H1 (cell line): ENCODE measurements around the gene HS6ST3. TPM values are rescaled to one million over a fixed set of nuclear protein-coding genes. Genes with fewer than 3 reads are reported as not detected.

ENCODE experiments used
- CTCF ChIA-PET: fragments of 300-600 bp; sonication (Branson Sonifier 250); formaldehyde crosslinking; loops from one replicate; lab custom pipeline; 2021; ENCODE audit not compliant: partially characterized antibody; lab: Charles Lee
- POLR2A ChIA-PET: fragments of 300-600 bp; sonication (Branson Sonifier 250); formaldehyde crosslinking; loops from one replicate; lab custom pipeline; 2021; ENCODE audit warnings: inconsistent platforms; ENCODE audit not compliant: partially characterized antibody; lab: Charles Lee
- DNase-seq, 2 experiments: peaks; one replicate each; pipeline versions ENCODE4 v3.0.0 to v3.0.0-alpha.2; 2010 to 2022; ENCODE audit warnings: low spot score in 2 of 2, low read depth in 1 of 2, mixed read lengths in 1 of 2
- FAIRE-seq: peaks from 2 replicates; lab custom pipeline; 2011; peaks lifted over from hg19 to GRCh38; lab: Jason Lieb, UNC
- H2AFZ ChIP-seq: 2 replicates; pipeline ENCODE4 v1.8.1; 2012; ENCODE audit warnings: low read length, inconsistent platforms
- H2AK5ac ChIP-seq: 2 replicates; pipeline ENCODE4 v1.6.1; 2013; ENCODE audit warnings: low read depth, low read length
- H2BK120ac ChIP-seq: replicated peaks from 2 replicates; pipeline ENCODE3; 2013; ENCODE audit warnings: low read depth, low read length, inconsistent platforms
- H2BK12ac ChIP-seq: 2 replicates; pipeline ENCODE4 v1.6.1; 2013; ENCODE audit warnings: low read depth, low read length
- H2BK15ac ChIP-seq: 2 replicates; pipeline ENCODE4 v1.6.1; 2013; ENCODE audit warnings: low read length
- H2BK20ac ChIP-seq: 2 replicates; pipeline ENCODE4 v1.6.1; 2013; ENCODE audit warnings: low read length
- H2BK5ac ChIP-seq: 2 replicates; pipeline ENCODE4 v1.6.1; 2013; ENCODE audit warnings: low read depth, low read length
- H3K14ac ChIP-seq: 2 replicates; pipeline ENCODE4 v1.6.1; 2013; ENCODE audit warnings: inconsistent platforms; ENCODE audit not compliant: insufficient read length
- H3K18ac ChIP-seq: 2 replicates; pipeline ENCODE4 v1.6.1; 2013; ENCODE audit warnings: low read length; ENCODE audit errors: extremely low read depth
- H3K23ac ChIP-seq: 2 replicates; pipeline ENCODE4 v1.6.1; 2013; ENCODE audit warnings: inconsistent platforms; ENCODE audit not compliant: insufficient read length
- H3K23me2 ChIP-seq: 2 replicates; pipeline ENCODE4 v1.6.1; 2013; ENCODE audit warnings: low read depth, low read length
- H3K27ac ChIP-seq: 2 replicates; pipeline ENCODE4 v1.6.1; 2011; ENCODE audit warnings: low read depth, low read length, inconsistent platforms
- H3K27me3 ChIP-seq, 4 experiments: replicated peaks in 1 of 4; 1 replicate in 1 of 4; 2 replicates in 3 of 4; pipeline versions ENCODE4 v1.6.1 to v1.8.1; 2011 to 2013; ENCODE audit warnings: low read length in 3 of 4, mild to moderate bottlenecking in 3 of 4, inconsistent platforms in 2 of 4, mixed read lengths in 2 of 4, moderate library complexity in 1 of 4; ENCODE audit not compliant: control insufficient read depth in 3 of 4, insufficient read depth in 3 of 4; ENCODE audit errors: extremely low read depth in 1 of 4
- H3K36me3 ChIP-seq, 4 experiments: 2 replicates each; pipeline versions ENCODE4 v1.6.1 to v1.8.1; 2011 to 2013; ENCODE audit warnings: mild to moderate bottlenecking in 4 of 4, low read length in 3 of 4, moderate library complexity in 2 of 4, control low read depth in 1 of 4, inconsistent platforms in 1 of 4; ENCODE audit not compliant: insufficient read depth in 4 of 4, control insufficient read depth in 2 of 4
- H3K4ac ChIP-seq: replicated peaks from 2 replicates; pipeline ENCODE3; 2013; ENCODE audit warnings: low read length, low read depth, mixed read lengths, inconsistent platforms; ENCODE audit not compliant: insufficient read length
- H3K4me1 ChIP-seq, 4 experiments: replicated peaks in 1 of 4; 1 replicate in 1 of 4; 2 replicates in 3 of 4; pipeline versions ENCODE4 v1.6.1 to v1.8.1; 2011 to 2013; ENCODE audit warnings: low read length in 3 of 4, inconsistent platforms in 2 of 4, mixed read lengths in 1 of 4; ENCODE audit not compliant: insufficient read depth in 4 of 4, control insufficient read depth in 3 of 4
- H3K4me2 ChIP-seq, 2 experiments: 2 replicates each; pipeline versions ENCODE4 v1.6.1 to v1.8.1; 2011 to 2013; ENCODE audit warnings: low read depth in 2 of 2, low read length in 2 of 2, control low read depth in 1 of 2, inconsistent platforms in 1 of 2, mild to moderate bottlenecking in 1 of 2; ENCODE audit not compliant: insufficient read depth in 1 of 2
- H3K4me3 ChIP-seq, 4 experiments: fragments of 200-600, 300-600 bp in 1 of 4; sonication (generic), shearing (Covaris generic), sonication (Bioruptor Twin) in 1 of 4; 2 replicates each; pipeline versions ENCODE4 v1.5.1 to v1.8.1; 2011 to 2016; ENCODE audit warnings: low read length in 4 of 4, low read depth in 3 of 4, control low read depth in 2 of 4, inconsistent platforms in 2 of 4, mild to moderate bottlenecking in 2 of 4, mixed read lengths in 1 of 4, moderate library complexity in 1 of 4; ENCODE audit not compliant: insufficient read depth in 2 of 4; ENCODE audit errors: extremely low read depth in 1 of 4
- H3K56ac ChIP-seq: replicated peaks from 2 replicates; pipeline ENCODE3; 2013; ENCODE audit warnings: low read depth, mild to moderate bottlenecking, mixed read lengths, low read length, inconsistent platforms; ENCODE audit not compliant: insufficient read length
- H3K79me1 ChIP-seq: 2 replicates; pipeline ENCODE4 v1.6.1; 2013; ENCODE audit warnings: low read depth, low read length, control low read depth
- H3K79me2 ChIP-seq, 2 experiments: 2 replicates each; pipeline versions ENCODE4 v1.6.1 to v1.8.1; 2012 to 2013; ENCODE audit warnings: low read length in 2 of 2, mild to moderate bottlenecking in 2 of 2, inconsistent platforms in 1 of 2; ENCODE audit not compliant: insufficient read depth in 2 of 2, control insufficient read depth in 1 of 2
- H3K9ac ChIP-seq, 4 experiments: replicated peaks in 1 of 4; 1 replicate in 1 of 4; 2 replicates in 3 of 4; pipeline versions ENCODE4 v1.6.1 to v1.8.1; 2011 to 2013; ENCODE audit warnings: low read depth in 3 of 4, low read length in 3 of 4, control low read depth in 2 of 4, mild to moderate bottlenecking in 2 of 4, moderate library complexity in 2 of 4, inconsistent platforms in 1 of 4; ENCODE audit errors: extremely low read depth in 1 of 4
- H3K9me3 ChIP-seq, 2 experiments: 2 replicates each; pipeline versions ENCODE4 v1.6.1 to v1.8.1; 2012 to 2013; ENCODE audit warnings: mild to moderate bottlenecking in 2 of 2, moderate library complexity in 2 of 2, control low read depth in 1 of 2, inconsistent platforms in 1 of 2, low read depth in 1 of 2, low read length in 1 of 2, mixed read lengths in 1 of 2; ENCODE audit not compliant: insufficient read depth in 2 of 2
- H4K20me1 ChIP-seq, 2 experiments: replicated peaks in 1 of 2; 2 replicates each; pipeline versions ENCODE3 to v1.8.1; 2011 to 2013; ENCODE audit warnings: inconsistent platforms in 2 of 2, low read length in 2 of 2, mild to moderate bottlenecking in 1 of 2; ENCODE audit not compliant: insufficient read depth in 2 of 2, control insufficient read depth in 1 of 2
- H4K5ac ChIP-seq: 2 replicates; pipeline ENCODE4 v1.6.1; 2013; ENCODE audit warnings: low read length, low read depth, mixed read lengths, inconsistent platforms; ENCODE audit not compliant: insufficient read length
- H4K8ac ChIP-seq: 2 replicates; pipeline ENCODE4 v1.8.0; 2013; ENCODE audit warnings: mild to moderate bottlenecking, moderate library complexity, low read length, inconsistent platforms; ENCODE audit not compliant: insufficient read depth; ENCODE audit errors: extremely low read depth
- H4K91ac ChIP-seq: replicated peaks from 2 replicates; pipeline ENCODE3; 2013; ENCODE audit warnings: low read length, mixed read lengths, inconsistent platforms; ENCODE audit not compliant: insufficient read length
- CBX8 ChIP-seq: fragments of 300-800, 300-1000 bp; sonication (generic); IDR thresholded peaks from 2 replicates; pipeline ENCODE4 v1.7.1; 2016; ENCODE audit warnings: low read depth, low read length, borderline replicate concordance
- CEBPB ChIP-seq: IDR thresholded peaks from 2 replicates; pipeline ENCODE4 v1.6.1; 2012; ENCODE audit warnings: low read depth, low read length
- FOSL1 ChIP-seq: IDR thresholded peaks from 2 replicates; pipeline ENCODE4 v1.6.1; 2011; ENCODE audit warnings: mild to moderate bottlenecking, low read depth, low read length, moderate library complexity; ENCODE audit not compliant: insufficient read depth
- GTF2F1 ChIP-seq: IDR thresholded peaks from 2 replicates; pipeline ENCODE4 v1.6.1; 2012; ENCODE audit warnings: low read depth, low read length, improper control_type of control experiment, borderline replicate concordance
- HDAC6 ChIP-seq: IDR thresholded peaks from one replicate; pipeline ENCODE4 v1.7.1; 2012; ENCODE audit warnings: low read depth, mild to moderate bottlenecking, inconsistent platforms, low read length, moderate library complexity
- KDM5A ChIP-seq: fragments of 200-600 bp; IDR thresholded peaks from 2 replicates; pipeline ENCODE4 v1.7.1; 2012; ENCODE audit warnings: mild to moderate bottlenecking, low read length, inconsistent platforms, mixed read lengths
- PHF8 ChIP-seq: fragments of 200-600 bp; sonication (generic); conservative IDR thresholded peaks from 2 replicates; pipeline ENCODE4 v1.7.1; 2012; ENCODE audit warnings: low read depth, mild to moderate bottlenecking, inconsistent platforms, low read length, moderate library complexity
- POLR2A ChIP-seq, 2 experiments: IDR thresholded peaks; 1 replicate in 1 of 2; 2 replicates in 1 of 2; pipeline ENCODE4 v1.6.1; 2011; ENCODE audit warnings: low read depth in 2 of 2, low read length in 2 of 2, mild to moderate bottlenecking in 2 of 2; ENCODE audit errors: control extremely low read depth in 1 of 2
- RAD21 ChIP-seq, 2 experiments: IDR thresholded peaks in 1 of 2; conservative IDR thresholded peaks in 1 of 2; 2 replicates each; pipeline ENCODE4 v1.6.1; 2011; ENCODE audit warnings: low read depth in 2 of 2, low read length in 2 of 2, improper control_type of control experiment in 1 of 2, inconsistent platforms in 1 of 2, mild to moderate bottlenecking in 1 of 2, moderate library complexity in 1 of 2
- SIX5 ChIP-seq: IDR thresholded peaks from 2 replicates; pipeline ENCODE4 v1.6.1; 2011; ENCODE audit warnings: mild to moderate bottlenecking, low read depth, low read length
- SP1 ChIP-seq: IDR thresholded peaks from 2 replicates; pipeline ENCODE4 v1.6.1; 2011; ENCODE audit warnings: low read depth, low read length
- SRF ChIP-seq: IDR thresholded peaks from 2 replicates; pipeline ENCODE4 v1.6.1; 2011; ENCODE audit warnings: mild to moderate bottlenecking, low read depth, low read length, moderate library complexity
- TAF7 ChIP-seq: optimal IDR thresholded peaks from 2 replicates; pipeline ENCODE3; 2011; ENCODE audit warnings: low read depth, mild to moderate bottlenecking, inconsistent platforms, low read length, moderate library complexity, borderline replicate concordance
- TBP ChIP-seq: IDR thresholded peaks from 2 replicates; pipeline ENCODE4 v1.6.1; 2011; ENCODE audit warnings: low read depth, low read length, improper control_type of control experiment
- TCF12 ChIP-seq: IDR thresholded peaks from 2 replicates; pipeline ENCODE4 v1.6.1; 2011; ENCODE audit warnings: low read depth, mild to moderate bottlenecking, low read length
- WGBS, 2 experiments: shearing (Covaris generic) in 1 of 2; methylation state at CpG; one replicate each; pipeline versions ENCODE4 v1.1.6 to v1.1.7; 2013 to 2015; ENCODE audit warnings: low lambda C conversion rate in 2 of 2, mixed read lengths in 2 of 2, inconsistent platforms in 1 of 2, low coverage in 1 of 2, missing lambda C conversion rate in 1 of 2; ENCODE audit not compliant: insufficient replicate concordance in 2 of 2, insufficient coverage in 1 of 2, insufficient read length in 1 of 2; ENCODE audit errors: extremely low coverage in 1 of 2, missing lambda C conversion rate in 1 of 2; 5-methylcytosine and 5-hydroxymethylcytosine counted together
- polyA plus RNA-seq, 7 experiments: library from polyadenylated mRNA; depleted of rRNA in 3 of 7; stranded (reverse) in 5 of 7; unstranded in 2 of 7; fragments of >200 nt in 5 of 7; fragments of 200-250 nt in 2 of 7; gene quantifications; 1 replicate in 5 of 7; 2 replicates in 1 of 7; 4 replicates in 1 of 7; pipeline versions ENCODE4 v1.2.1 to v1.2.3, GENCODE V29; 2011 to 2013; ENCODE audit warnings: missing spikeins in 2 of 7, mixed read lengths in 2 of 7
- total RNA-seq: library from RNA; stranded (reverse); fragmentation: NEBNext Ultra II Directional; extraction: Animal tissue kit (Norgen Biotek cat#: 25700); gene quantifications from 2 replicates; pipeline ENCODE4 v1.2.1, GENCODE V29; 2021

HS6ST3 gene
- total and polyA plus RNA-seq, 2 of the 8 experiments (the other 6 are each of a cell fraction or from before 2014, with no cell fraction given) = 0.45 to 1.2 TPM

DNA sequence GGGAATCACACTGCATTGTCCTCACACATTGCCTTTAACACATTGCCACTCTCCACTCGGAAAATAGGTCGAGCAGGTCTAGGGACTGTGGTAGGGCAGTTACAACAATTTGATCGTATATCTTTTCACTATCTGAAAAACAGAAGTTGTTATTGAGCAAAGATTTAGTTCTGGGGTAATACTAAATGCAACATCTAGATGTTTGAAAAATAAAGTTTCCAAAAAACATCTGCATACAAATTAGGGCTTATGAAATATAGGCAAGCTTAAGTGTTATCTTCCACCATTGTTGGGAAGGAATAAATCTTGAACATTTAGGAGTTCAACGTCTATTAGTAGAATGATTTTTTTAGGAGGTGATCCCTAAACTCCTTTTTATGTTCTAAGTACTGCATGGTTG, 768 bp upstream of the HS6ST3 start:
- peaks cover 16% of the 10 kb centered on the region for H3K23me2 ChIP-seq
- no peak overlapping the region for H3K56ac ChIP-seq
- H4K91ac ChIP-seq = no peak overlapping the region
- FAIRE-seq = no peak
- no peak overlapping the region for H2AFZ ChIP-seq
- H2BK5ac ChIP-seq = no peak overlapping the region
- H2BK12ac ChIP-seq = no peak overlapping the region; the same call in 1 of the 2 replicates
- H4K20me1 ChIP-seq = peaks cover 0 to 3% of the 10 kb centered on the region in 2 experiments
- H3K27me3 ChIP-seq = peaks cover 23 to 45% (median 32%) of the 10 kb centered on the region in 4 experiments
- H2BK20ac ChIP-seq = no peak overlapping the region
- H3K14ac ChIP-seq = no peak overlapping the region
- no peak overlapping the region for H4K8ac ChIP-seq
- H3K4ac ChIP-seq = no peak overlapping the region
- H3K18ac ChIP-seq = no peak overlapping the region
- no peaks in the 10 kb centered on the region for H3K9me3 ChIP-seq
- WGBS, 2 experiments = 90% methylated on average over 4 of the region's 4 CpGs; no CpG with 5 or more reads in 1 of the 2 experiments
- peak overlapping the region; percentile 90 to 100 for H3K4me2 ChIP-seq
- H3K79me2 ChIP-seq = no peaks in the 10 kb centered on the region
- H3K9ac ChIP-seq = no peak overlapping the region
- no peak for DNase-seq
- H2BK15ac ChIP-seq = no peak overlapping the region
- no peak overlapping the region for H4K5ac ChIP-seq
- no peak overlapping the region for H3K23ac ChIP-seq
- H3K4me3 ChIP-seq = peak overlapping the region; percentile 54 to 70 (median 62); a peak in 7 of 8 replicates
- ChIA-PET POLR2A (interaction anchor here (1.2 kb wide), 1 partner anchor 10 kb away, joined by 5 read pairs; no protein-coding TSS in a partner anchor), CTCF (interaction anchor here (1.2 kb wide), 1 partner anchor 17 kb away, joined by 3 read pairs; no protein-coding TSS in a partner anchor)
- no peak overlapping the region for H2BK120ac ChIP-seq
- no peak overlapping the region for H2AK5ac ChIP-seq
- H3K79me1 ChIP-seq = no peaks in the 10 kb centered on the region
- H3K27ac ChIP-seq = no peak overlapping the region
- H3K36me3 ChIP-seq = no peaks in the 10 kb centered on the region
- TF ChIP-seq CBX8 (no peak), KDM5A (no peak), HDAC6 (no peak), SP1 (no peak), PHF8 (no peak), SIX5 (no peak), TBP (no peak), CEBPB (no peak), TCF12 (no peak), TAF7 (no peak), POLR2A (IDR thresholded peaks at IDR 0.05; ENCODE audit: control extremely low read depth in 1 of 2, low read depth in 2 of 2, low read length in 2 of 2) (no peak), FOSL1 (no peak), SRF (no peak), RAD21 (IDR thresholded peaks at IDR 0.05 in 1 of 2, conservative IDR thresholded peaks at IDR 0.05 in 1 of 2; ENCODE audit: low read depth in 2 of 2, low read length in 2 of 2) (no peak), GTF2F1 (no peak)
- H3K4me1 ChIP-seq = peaks cover 0 to 3% (median 1%) of the 10 kb centered on the region in 4 experiments; a peak in 3 of 7 replicates
